Endothelial cell of umbilical vein (primary cell): ENCODE data around the gene HMGXB4.

Experiments
- EZH2 ChIP-seq: IDR thresholded peaks from 2 replicates; pipeline ENCODE4 v1.6.1; 2012; ENCODE audit warnings: borderline replicate concordance, low read depth, mild to moderate bottlenecking, moderate library complexity, low read length, inconsistent platforms; ENCODE audit not compliant: severe bottlenecking
- MYC ChIP-seq: IDR thresholded peaks from one replicate; pipeline ENCODE4 v1.6.1; 2011; ENCODE audit warnings: mild to moderate bottlenecking, low read depth, low read length
- POLR2A ChIP-seq: IDR thresholded peaks from 2 replicates; pipeline ENCODE4 v1.6.1; 2012; ENCODE audit warnings: low read depth, mild to moderate bottlenecking, control low read depth, low read length
- POLR2AphosphoS5 ChIP-seq: IDR thresholded peaks from 2 replicates; pipeline ENCODE4 v1.6.1; 2012; ENCODE audit warnings: low read depth, mild to moderate bottlenecking, control low read depth, low read length, moderate library complexity; ENCODE audit not compliant: insufficient read depth
- TF ChIP-seq, protein P1 (sequence below), 2 donors: IDR thresholded peaks; 1 replicate in 1 of 2; 2 replicates in 1 of 2; pipeline ENCODE4 v1.5.1; 2011; ENCODE audit warnings: low read length in 2 of 2, mild to moderate bottlenecking in 2 of 2, moderate library complexity in 2 of 2, control low read depth in 1 of 2, inconsistent platforms in 1 of 2, low read depth in 1 of 2; ENCODE audit not compliant: insufficient read depth in 1 of 2; ENCODE audit errors: extremely low read depth in 1 of 2

DNA sequence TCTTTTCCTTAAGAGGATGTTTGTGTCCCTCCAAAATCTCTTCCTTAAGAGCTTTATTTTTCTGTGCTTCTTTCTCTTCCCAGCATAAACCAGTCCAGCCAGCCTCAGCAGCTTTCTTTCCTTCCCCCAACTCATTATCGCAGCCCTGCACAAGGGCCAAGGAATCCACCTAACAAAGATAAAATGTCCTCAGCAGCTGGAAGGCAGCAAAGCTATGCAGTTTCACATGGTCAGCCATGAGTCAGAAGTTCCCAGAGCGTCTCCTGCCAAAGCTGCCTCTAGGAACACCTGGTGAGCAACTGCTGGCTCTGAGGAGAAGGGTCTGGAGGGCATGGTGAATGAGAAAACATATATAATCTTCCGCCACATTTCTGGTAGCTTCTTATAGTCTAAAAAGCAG lies 45.3 kb upstream of the HMGXB4 start:
- TF ChIP-seq EZH2 (no peak), POLR2A (no peak), POLR2AphosphoS5 (no peak), MYC (no peak)
- TF ChIP-seq, protein P1, sequence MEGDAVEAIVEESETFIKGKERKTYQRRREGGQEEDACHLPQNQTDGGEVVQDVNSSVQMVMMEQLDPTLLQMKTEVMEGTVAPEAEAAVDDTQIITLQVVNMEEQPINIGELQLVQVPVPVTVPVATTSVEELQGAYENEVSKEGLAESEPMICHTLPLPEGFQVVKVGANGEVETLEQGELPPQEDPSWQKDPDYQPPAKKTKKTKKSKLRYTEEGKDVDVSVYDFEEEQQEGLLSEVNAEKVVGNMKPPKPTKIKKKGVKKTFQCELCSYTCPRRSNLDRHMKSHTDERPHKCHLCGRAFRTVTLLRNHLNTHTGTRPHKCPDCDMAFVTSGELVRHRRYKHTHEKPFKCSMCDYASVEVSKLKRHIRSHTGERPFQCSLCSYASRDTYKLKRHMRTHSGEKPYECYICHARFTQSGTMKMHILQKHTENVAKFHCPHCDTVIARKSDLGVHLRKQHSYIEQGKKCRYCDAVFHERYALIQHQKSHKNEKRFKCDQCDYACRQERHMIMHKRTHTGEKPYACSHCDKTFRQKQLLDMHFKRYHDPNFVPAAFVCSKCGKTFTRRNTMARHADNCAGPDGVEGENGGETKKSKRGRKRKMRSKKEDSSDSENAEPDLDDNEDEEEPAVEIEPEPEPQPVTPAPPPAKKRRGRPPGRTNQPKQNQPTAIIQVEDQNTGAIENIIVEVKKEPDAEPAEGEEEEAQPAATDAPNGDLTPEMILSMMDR (IDR thresholded peaks at IDR 0.05; ENCODE audit: extremely low read depth in 1 of 2, insufficient read depth in 1 of 2, low read depth in 1 of 2, low read length in 2 of 2) = no peak
